NCI-H2227 (cell line): Measurements from ENCODE around the gene CMTM7.
A peak's percentile ranks its signal among the peaks of the same experiment; 100 is the strongest.
"Not testable (repeated sequence)": the region's sequence is repeated elsewhere in the genome, so short reads cannot be mapped to it uniquely, and the experiment has no call there.

ENCODE experiments used
- DNase-seq: peaks from one replicate; lab custom pipeline; 2025; ENCODE audit not compliant: unreplicated experiment; lab: John Stamatoyannopoulos, UW

Gene CMTM7

GRCh38 chr3:32456429-32457130 lies 64.9 kb downstream of the CMTM7 start:
- no peak for DNase-seq

GRCh38 chr3:32457971-32458471 lies 66.4 kb downstream of the CMTM7 start:
- DNase-seq: no peak

DNA sequence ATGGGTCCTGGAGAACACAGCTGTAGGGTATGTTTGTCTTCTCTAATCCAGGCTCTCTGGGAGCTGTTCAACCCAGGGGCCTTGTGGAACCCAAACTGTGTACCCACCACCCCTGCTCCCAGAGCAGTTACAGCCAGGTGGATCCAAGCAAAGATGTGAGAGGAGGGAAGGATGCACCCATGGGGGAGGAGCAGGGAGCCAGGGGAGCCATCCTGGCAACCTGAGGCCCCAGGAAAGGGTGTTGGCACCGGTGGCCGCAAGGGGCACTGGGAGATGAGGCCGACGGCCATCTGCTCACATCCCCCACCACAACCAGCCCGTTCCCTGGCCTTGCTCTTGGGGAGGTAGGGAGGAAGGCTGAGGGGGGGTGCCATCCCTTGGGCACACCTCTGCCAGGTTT lies 67.8 kb downstream of the CMTM7 start:
- DNase-seq: no peak

DNA sequence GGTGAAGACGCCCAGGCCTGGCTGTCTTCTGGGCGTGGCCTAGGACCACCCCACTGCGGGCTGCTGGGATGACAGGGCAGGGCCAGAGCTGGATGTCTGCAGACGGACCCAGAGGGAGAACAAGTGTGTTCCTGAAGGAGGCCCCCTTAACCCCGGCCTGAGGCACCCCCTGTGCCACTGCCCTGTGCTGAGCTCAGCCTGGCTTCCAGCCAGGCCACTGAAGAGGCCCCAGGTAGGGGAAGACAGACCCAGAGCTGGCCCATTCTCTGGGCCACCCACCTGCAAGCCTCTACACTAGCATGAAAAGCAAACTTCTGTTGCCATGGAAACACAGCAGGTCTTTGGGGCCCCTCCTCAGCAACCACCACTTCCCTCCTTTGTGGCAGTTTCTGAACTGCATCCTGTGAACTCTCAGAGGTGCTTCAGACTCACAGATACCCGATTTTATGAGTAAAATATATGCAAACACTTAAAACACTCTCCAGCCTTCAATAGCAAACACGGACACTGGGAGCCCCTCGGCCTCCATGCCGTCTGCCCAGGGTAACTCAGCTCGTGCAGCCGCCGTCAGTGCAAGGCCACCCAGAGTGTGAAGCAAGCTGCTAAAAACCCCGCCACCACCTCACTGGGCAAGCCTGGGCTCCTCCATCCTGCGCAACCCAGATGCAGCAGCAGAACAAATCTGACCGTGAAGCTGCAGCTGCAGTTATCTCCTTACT lies 68.5 kb downstream of the CMTM7 start:
- peak; percentile 59 for DNase-seq

DNA sequence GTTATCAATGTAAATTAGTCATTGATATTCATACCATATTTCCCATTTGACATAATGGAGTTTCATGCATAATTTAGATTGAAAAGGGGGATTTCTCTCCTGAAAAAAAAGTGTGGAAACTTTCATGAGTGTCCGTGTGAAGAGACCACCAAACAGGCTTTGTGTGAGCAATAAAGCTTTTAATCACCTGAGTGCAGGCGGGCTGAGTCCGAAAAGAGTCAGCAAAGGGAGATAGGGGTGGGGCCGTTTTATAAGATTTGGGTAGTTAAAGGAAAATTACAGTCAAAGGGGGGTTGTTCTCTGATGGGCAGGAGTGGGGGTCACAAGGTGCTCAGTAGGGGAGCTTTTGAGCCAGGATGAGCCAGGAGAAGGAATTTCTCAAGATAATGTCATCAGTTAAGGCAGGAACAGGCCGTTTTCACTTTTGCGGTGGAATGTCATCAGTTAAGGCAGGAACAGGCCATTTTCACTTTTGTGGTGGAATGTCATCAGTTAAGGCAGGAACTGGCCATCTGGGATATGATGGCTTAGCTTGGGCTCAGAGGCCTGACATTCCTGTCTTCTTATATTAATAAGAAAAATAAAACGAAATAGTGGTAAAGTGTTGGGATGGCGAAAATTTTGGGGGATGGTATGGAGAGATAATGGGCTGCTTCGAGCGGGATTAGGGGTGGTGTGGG lies 69.3 kb downstream of the CMTM7 start:
- not testable (repeated sequence) for DNase-seq

GRCh38 chr3:32462191-32462986 lies 70.7 kb downstream of the CMTM7 start:
- DNase-seq: not testable (repeated sequence)

- DNase-seq: not testable (repeated sequence)
Observed at GRCh38 chr3:32463415-32463814, 71.8 kb downstream of the CMTM7 start.

DNA sequence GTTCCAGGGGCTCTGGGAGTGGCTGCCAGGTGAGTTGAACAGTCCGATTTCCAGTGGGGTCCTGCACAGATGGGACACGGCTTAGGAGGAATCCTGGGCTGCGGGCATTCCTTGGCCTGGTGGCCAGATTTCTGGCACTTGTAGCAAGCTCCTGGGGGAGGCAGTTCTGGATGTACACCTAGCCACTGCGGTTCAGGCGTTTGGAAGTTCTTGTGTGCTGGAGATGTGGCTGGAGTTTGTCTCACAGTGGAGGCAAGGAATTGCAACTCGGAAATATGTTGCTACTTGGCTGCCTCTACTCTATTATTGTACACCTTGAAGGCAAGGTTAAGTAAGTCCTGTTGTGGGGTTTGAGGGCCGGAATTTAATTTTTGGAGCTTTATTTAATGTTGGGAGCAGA lies 73.1 kb downstream of the CMTM7 start:
- DNase-seq: not testable (repeated sequence)

DNA sequence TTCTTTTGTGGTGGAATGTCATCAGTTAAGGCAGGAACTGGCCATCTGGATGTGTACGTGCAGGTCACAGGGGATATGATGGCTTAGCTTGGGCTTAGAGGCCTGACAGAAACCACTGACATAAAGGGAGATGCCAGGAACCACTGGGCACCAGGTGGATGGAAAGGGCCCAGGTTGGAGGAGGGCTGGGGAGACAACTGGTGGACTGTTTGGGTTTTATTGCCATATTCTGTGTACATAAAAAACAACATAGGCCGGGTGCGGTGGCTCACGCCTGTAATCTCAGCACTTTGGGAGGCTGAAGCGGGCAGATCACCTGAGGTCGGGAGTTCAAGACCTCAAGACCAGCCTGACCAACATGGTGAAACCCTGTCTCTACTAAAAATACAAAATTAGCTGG lies 75.2 kb downstream of the CMTM7 start:
- not testable (repeated sequence) for DNase-seq

- DNase-seq: peak; percentile 80
Observed at GRCh38 chr3:32467333-32468070, 75.8 kb downstream of the CMTM7 start.

DNA sequence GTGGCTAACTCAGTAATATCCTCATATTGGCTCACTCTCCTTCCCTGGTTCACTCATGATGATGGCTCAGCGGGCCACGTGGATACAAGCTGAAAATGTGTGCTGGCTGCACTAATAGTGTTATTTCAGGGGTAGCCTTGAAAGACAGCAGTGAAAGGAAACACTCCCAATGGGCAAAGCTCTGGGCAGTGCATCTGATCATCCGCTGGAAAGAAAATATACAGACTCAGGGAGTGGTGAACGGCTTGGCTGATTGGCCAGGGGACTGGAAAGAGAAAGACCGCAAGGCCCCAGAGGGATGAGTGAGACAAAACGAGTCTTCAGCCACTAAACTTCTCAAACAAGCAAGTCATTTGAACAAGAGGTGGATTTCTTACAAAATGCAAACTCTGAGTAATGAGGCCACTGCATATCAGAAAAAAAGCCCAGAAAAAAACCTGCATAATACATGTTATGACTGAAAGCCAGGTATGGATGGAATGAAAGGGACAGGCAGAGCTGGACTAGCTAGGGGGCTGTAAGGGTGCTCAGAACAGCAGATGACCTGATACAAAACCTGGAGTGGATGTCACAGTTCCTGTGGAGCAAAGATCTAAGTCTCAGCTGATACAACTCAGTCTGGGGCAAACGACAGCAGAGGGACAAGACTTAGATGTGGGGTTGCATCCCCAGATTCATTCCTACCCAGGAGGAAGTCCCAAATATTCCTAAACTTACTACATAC lies 77.7 kb downstream of the CMTM7 start:
- DNase-seq: no peak

GRCh38 chr3:32470362-32470761 lies 78.7 kb downstream of the CMTM7 start:
- DNase-seq: no peak

GRCh38 chr3:32471246-32471645 lies 79.6 kb downstream of the CMTM7 start:
- DNase-seq: no peak

- DNase-seq: not testable (repeated sequence)
Observed at GRCh38 chr3:32472151-32472550, 80.5 kb downstream of the CMTM7 start.

DNA sequence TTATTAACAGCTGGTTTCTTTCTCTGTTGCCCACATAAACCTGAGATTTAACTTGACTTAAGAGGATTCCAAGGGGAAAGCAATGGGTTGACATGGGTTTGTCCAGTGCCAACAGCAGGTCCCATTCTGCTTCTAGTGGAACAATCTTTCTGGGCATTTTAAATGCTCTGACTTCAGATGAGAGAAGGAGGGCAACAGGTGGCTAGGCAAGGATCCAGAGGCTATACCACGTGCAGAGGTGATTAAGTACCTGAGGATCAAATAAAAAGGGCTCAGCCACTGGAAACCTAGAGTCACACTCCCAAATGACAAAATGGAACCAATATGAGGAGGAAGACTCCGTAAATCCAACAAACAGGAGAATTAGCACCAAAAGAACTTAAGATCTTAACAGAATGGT lies 82.5 kb downstream of the CMTM7 start:
- no peak for DNase-seq

DNA sequence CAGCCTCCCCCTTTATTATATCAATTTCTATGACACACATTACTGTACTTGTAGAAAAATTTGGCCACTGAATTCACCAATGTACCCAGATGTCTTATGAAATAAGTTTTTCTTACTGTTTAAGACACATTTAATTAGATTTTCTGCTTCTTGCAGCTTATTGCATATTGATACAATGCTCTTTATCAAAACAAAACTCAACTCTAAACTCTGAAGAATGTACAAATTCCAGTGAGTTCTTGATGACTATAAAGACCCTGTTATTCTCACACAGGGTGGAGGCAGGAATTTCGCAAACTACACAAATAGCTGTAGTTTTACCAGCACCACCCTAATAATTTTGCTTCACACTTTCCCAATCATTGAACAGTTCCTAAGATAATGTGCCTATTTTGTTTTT lies 89.0 kb downstream of the CMTM7 start:
- DNase-seq: no peak

DNA sequence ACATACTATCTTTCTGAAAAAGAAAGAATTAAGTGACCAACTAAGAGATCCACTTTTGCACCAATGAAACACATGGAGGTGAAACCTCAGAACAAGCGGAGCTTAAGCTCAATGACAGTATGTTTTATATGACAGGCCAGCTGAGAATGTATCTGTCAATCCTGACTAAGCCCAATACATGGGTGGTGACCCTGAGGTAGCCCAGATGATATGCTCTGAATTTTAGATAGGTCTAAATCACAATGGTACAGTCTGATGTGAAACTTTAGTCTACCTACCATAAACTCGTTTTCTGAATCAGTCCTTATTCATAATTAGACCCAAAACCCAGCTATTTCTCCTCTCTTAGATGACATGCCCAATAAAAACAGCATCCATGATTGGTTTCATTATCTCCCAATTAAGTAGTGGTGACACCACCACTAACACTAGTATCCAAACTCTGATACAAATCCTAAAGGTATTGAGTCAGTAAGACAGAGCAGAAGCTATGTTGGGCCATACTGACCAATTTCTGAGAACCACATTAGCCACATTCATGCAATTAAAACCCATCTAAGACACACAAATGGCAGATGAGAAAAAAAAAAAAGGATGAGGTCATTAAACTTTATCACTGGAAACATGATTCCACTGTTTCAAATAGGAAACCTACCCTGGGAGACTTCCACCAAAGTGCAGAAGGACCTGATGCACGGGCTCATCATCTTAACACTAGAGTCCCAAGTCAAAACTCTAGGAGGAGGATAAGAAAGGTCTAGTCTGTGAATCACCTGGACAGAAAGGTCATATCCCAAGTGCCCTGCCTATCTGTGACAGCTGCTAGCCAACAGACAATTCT lies 90.4 kb downstream of the CMTM7 start:
- DNase-seq: no peak

DNA sequence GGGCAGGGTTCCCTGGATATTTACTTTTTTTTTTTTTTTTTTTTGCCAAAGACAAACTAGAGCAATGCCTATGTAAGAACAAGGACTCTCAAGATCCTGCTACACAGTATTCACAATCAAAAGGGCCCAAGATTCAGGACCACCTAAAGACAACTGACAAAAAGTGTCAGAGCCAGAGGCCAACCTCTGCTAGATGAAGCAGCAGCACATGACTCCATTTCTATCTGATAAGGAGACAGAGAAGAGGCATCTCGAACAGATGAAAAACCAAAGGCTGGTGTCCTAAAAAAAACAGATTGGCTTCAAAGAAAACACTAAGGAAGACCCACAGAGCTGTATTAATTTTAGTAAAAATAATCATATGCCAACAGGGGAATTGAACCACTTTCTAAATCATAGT lies 91.0 kb downstream of the CMTM7 start:
- no peak for DNase-seq

GRCh38 chr3:32483772-32484171 lies 92.1 kb downstream of the CMTM7 start:
- no peak for DNase-seq
